SU-DHL-6 (cell line): ENCODE data around the gene MATCAP1.

Source experiments
- H2AFZ ChIP-seq: fragments of 200-600 bp; sonication (generic); 2 replicates; pipeline ENCODE4 v1.6.1; 2014; ENCODE audit warnings: low read depth, mild to moderate bottlenecking, moderate library complexity, mixed read lengths, antibody characterized with exemption, low read length; ENCODE audit not compliant: severe bottlenecking
- H3F3A ChIP-seq: fragments of 200-600 bp; shearing (Covaris generic); 2 replicates; pipeline ENCODE4 v1.6.0; 2016; ENCODE audit warnings: antibody characterized with exemption, mild to moderate bottlenecking; ENCODE audit not compliant: insufficient read depth
- H3K27ac ChIP-seq: fragments of 200-600 bp; sonication (generic); 2 replicates; pipeline ENCODE4 v1.5.1; 2016; ENCODE audit warnings: low read depth, mild to moderate bottlenecking, low read length, moderate library complexity, mixed read lengths
- H3K27me3 ChIP-seq: fragments of 200-600 bp; sonication (generic), shearing (Covaris generic); 2 replicates; pipeline ENCODE4 v1.6.0; 2014; ENCODE audit warnings: mild to moderate bottlenecking, low read length
- H3K36me3 ChIP-seq: fragments of 200-600 bp; sonication (generic); 2 replicates; pipeline ENCODE4 v1.6.1; 2014; ENCODE audit warnings: mild to moderate bottlenecking, low read length, mixed read lengths
- H3K4me2 ChIP-seq: fragments of 300-600, 200-600 bp; shearing (Covaris generic), sonication (generic); 2 replicates; pipeline ENCODE4 v1.6.0; 2014; ENCODE audit warnings: low read length, low read depth, mild to moderate bottlenecking; ENCODE audit not compliant: poor library complexity, severe bottlenecking
- H3K4me3 ChIP-seq: fragments of 200-600 bp; sonication (generic); 2 replicates; pipeline ENCODE4 v1.5.1; 2014; ENCODE audit warnings: antibody characterized with exemption, low read length, mild to moderate bottlenecking, mixed read lengths; ENCODE audit not compliant: insufficient read depth, poor library complexity, severe bottlenecking
- H3K79me2 ChIP-seq: fragments of 200-600 bp; sonication (generic); 2 replicates; pipeline ENCODE4 v1.6.1; 2014; ENCODE audit warnings: mild to moderate bottlenecking, low read length, moderate library complexity; ENCODE audit not compliant: insufficient read depth
- H3K9ac ChIP-seq: fragments of 200-600 bp; sonication (generic); 2 replicates; pipeline ENCODE4 v1.7.0; 2014; ENCODE audit warnings: mild to moderate bottlenecking, low read length
- H3K9me2 ChIP-seq: fragments of 200-600 bp; sonication (generic); replicated peaks from 2 replicates; pipeline ENCODE4 v1.6.1; 2014; ENCODE audit warnings: low read length; ENCODE audit not compliant: insufficient read depth
- H3K9me3 ChIP-seq: fragments of 200-600 bp; sonication (generic); 2 replicates; pipeline ENCODE4 v1.6.1; 2014; ENCODE audit warnings: low read length, mixed read lengths; ENCODE audit not compliant: insufficient read depth
- H4K20me1 ChIP-seq: fragments of 200-600 bp; sonication (generic); 2 replicates; pipeline ENCODE4 v1.6.1; 2014; ENCODE audit warnings: low read depth, mild to moderate bottlenecking, antibody characterized with exemption, low read length, moderate library complexity, mixed read lengths
- CTCF ChIP-seq: fragments of 200-600 bp; sonication (generic); IDR thresholded peaks from one replicate; pipeline ENCODE4 v1.5.1; 2017; ENCODE audit warnings: antibody characterized with exemption, mild to moderate bottlenecking, low read length, moderate library complexity; ENCODE audit not compliant: insufficient read depth, poor library complexity, severe bottlenecking
- EZH2phosphoT487 ChIP-seq: fragments of 200-600 bp; sonication (generic), shearing (Covaris generic); conservative IDR thresholded peaks from 2 replicates; pipeline ENCODE4 v1.6.1; 2018; ENCODE audit warnings: mild to moderate bottlenecking, antibody characterized with exemption, low read length, moderate library complexity, mixed read lengths

MATCAP1 gene

GRCh38 chr16:67154578-67155294 is 29.0 kb downstream of the MATCAP1 start:
- Histone ChIP-seq H3K9me2 (no peaks in the 10 kb centered on the region), H3K9me3 (no peaks in the 10 kb centered on the region), H4K20me1 (no peaks in the 10 kb centered on the region), H2AFZ (no peak overlapping the region), H3K27me3 (no peaks in the 10 kb centered on the region), H3K36me3 (no peaks in the 10 kb centered on the region), H3K4me2 (peak overlapping the region; percentile 39), H3K27ac (no peak overlapping the region), H3K4me3 (no peak overlapping the region), H3K9ac (no peak overlapping the region), H3F3A (peaks cover 16% of the 10 kb centered on the region), H3K79me2 (no peaks in the 10 kb centered on the region)
- no peak for TF ChIP-seq CTCF
- no peak for TF ChIP-seq EZH2phosphoT487

- Histone ChIP-seq H3K36me3 (no peaks in the 10 kb centered on the region), H3K27ac (no peak overlapping the region), H3K79me2 (no peaks in the 10 kb centered on the region), H2AFZ (no peak overlapping the region), H3K9me2 (no peaks in the 10 kb centered on the region), H3K4me3 (no peak overlapping the region), H3K4me2 (no peak overlapping the region), H3K27me3 (no peaks in the 10 kb centered on the region), H4K20me1 (no peaks in the 10 kb centered on the region), H3F3A (no peaks in the 10 kb centered on the region), H3K9me3 (no peaks in the 10 kb centered on the region), H3K9ac (no peak overlapping the region)
- TF ChIP-seq EZH2phosphoT487 (no peak), CTCF (no peak)
Observed at GRCh38 chr16:67151431-67152097, 32.2 kb downstream of the MATCAP1 start.

- Histone ChIP-seq H3K27me3 (no peaks in the 10 kb centered on the region), H3K9me3 (no peaks in the 10 kb centered on the region), H3K4me2 (peak within 1 kb of the TSS; percentile 39), H3F3A (no peaks in the 10 kb centered on the region), H3K4me3 (peak within 1 kb of the TSS; percentile 13), H4K20me1 (no peaks in the 10 kb centered on the region), H3K79me2 (no peaks in the 10 kb centered on the region), H3K9ac (peak within 1 kb of the TSS; percentile 14; the same call in 1 of the 2 replicates), H3K9me2 (no peaks in the 10 kb centered on the region), H3K27ac (no peak within 1 kb of the TSS), H3K36me3 (no peaks in the 10 kb centered on the region), H2AFZ (no peak within 1 kb of the TSS)
- TF ChIP-seq EZH2phosphoT487 = no peak
- TF ChIP-seq CTCF = no peak
Observed at GRCh38 chr16:67150833-67151396, 32.8 kb downstream of the MATCAP1 start, which contains the start of gene B3GNT9. Gene B3GNT9 (minus strand): TSS chr16:67150998. CDS start chr16:67150485, 513 bp downstream.
